K562 (cell line): ENCODE measurements around the gene TRAK1. TPM values are rescaled to one million over a fixed set of nuclear protein-coding genes. Genes with fewer than 3 reads are reported as not detected.

Experiments used
- ATAC-seq: fragments of 200-7000 bp; cut with Tn5 transposase; 3 replicates; pipeline ENCODE4 v1.9.1; 2020; ENCODE audit warnings: moderate library complexity
- BruUV-seq: library from RNA; stranded (reverse); fragments of 400-500 nt; replicated peaks from 2 replicates; lab custom pipeline; 2021; lab: Mats Ljungman, UMichigan
- CTCF ChIA-PET: fragments of 300-600 bp; formaldehyde crosslinking; extraction: SDS; loops from one replicate; lab custom pipeline; 2021; ENCODE audit warnings: low intra/inter-chr PET ratio; lab: Yijun Ruan, JAX
- POLR2A ChIA-PET: fragments of 300-600, 350-650 bp; sonication (Branson Sonifier 250); formaldehyde crosslinking; extraction: SDS; loops from one replicate; lab custom pipeline; 2021; ENCODE audit warnings: antibody characterized with exemption, inconsistent platforms; lab: Yijun Ruan, JAX
- DNase-seq, 4 experiments: peaks; one replicate each; pipeline versions ENCODE4 v3.0.0 to v3.0.0-alpha.2; 2011 to 2018; ENCODE audit warnings: low spot score in 3 of 4, mixed read lengths in 3 of 4; ENCODE audit errors: extremely low read depth in 1 of 4
- FAIRE-seq: peaks from 2 replicates; lab custom pipeline; 2011; peaks lifted over from hg19 to GRCh38; lab: Jason Lieb, UNC
- H2AFZ ChIP-seq: 2 replicates; pipeline ENCODE4 v1.6.0; 2011; ENCODE audit warnings: low read depth, low read length, control low read depth, inconsistent platforms
- H3K27ac ChIP-seq: fragments of 200-600 bp; 3 replicates; pipeline ENCODE4 v1.8.0; 2011; ENCODE audit warnings: low read depth, mild to moderate bottlenecking, control low read depth, inconsistent platforms, low read length, moderate library complexity, mixed read lengths; ENCODE audit errors: extremely low read depth
- H3K27me3 ChIP-seq, 2 experiments: fragments of 300-600 bp in 1 of 2; 2 replicates in 1 of 2; 3 replicates in 1 of 2; pipeline versions ENCODE4 v1.6.0 to v1.8.0; 2011; ENCODE audit warnings: inconsistent platforms in 2 of 2, low read length in 2 of 2, mild to moderate bottlenecking in 1 of 2, mixed read lengths in 1 of 2, moderate library complexity in 1 of 2; ENCODE audit not compliant: control insufficient read depth in 2 of 2, insufficient read depth in 2 of 2
- H3K36me3 ChIP-seq: fragments of 300-600 bp; 3 replicates; pipeline ENCODE4 v1.8.0; 2011; ENCODE audit warnings: mild to moderate bottlenecking, low read length, inconsistent platforms; ENCODE audit not compliant: control insufficient read depth, insufficient read depth
- H3K4me1 ChIP-seq, 2 experiments: fragments of 200-600 bp in 1 of 2; replicated peaks in 1 of 2; 2 replicates in 1 of 2; 3 replicates in 1 of 2; pipeline versions ENCODE4 v1.5.1 to v1.8.0; 2011; ENCODE audit warnings: inconsistent platforms in 2 of 2, low read length in 2 of 2, mild to moderate bottlenecking in 1 of 2, mixed read lengths in 1 of 2, moderate library complexity in 1 of 2; ENCODE audit not compliant: control insufficient read depth in 2 of 2, insufficient read depth in 2 of 2
- H3K4me2 ChIP-seq: 2 replicates; pipeline ENCODE4 v1.6.1; 2011; ENCODE audit warnings: low read length, control low read depth, inconsistent platforms, mixed read lengths; ENCODE audit not compliant: insufficient read depth
- H3K4me3 ChIP-seq: fragments of 200-600 bp; sonication (generic), shearing (Covaris generic); 2 replicates; pipeline ENCODE4 v1.5.1; 2016; ENCODE audit warnings: control low read depth, inconsistent platforms
- H3K79me2 ChIP-seq: fragments of 200-600 bp; 3 replicates; pipeline ENCODE4 v1.8.0; 2011; ENCODE audit warnings: low read length, inconsistent platforms; ENCODE audit not compliant: control insufficient read depth, insufficient read depth
- H3K9ac ChIP-seq, 2 experiments: 2 replicates each; pipeline versions ENCODE4 v1.6.0 to v1.6.1; 2011; ENCODE audit warnings: low read depth in 2 of 2, low read length in 2 of 2, control low read depth in 1 of 2, inconsistent platforms in 1 of 2, mild to moderate bottlenecking in 1 of 2, mixed read lengths in 1 of 2; ENCODE audit not compliant: insufficient read depth in 1 of 2
- H3K9me1 ChIP-seq: one replicate; pipeline ENCODE4 v1.6.0; 2011; ENCODE audit warnings: inconsistent platforms, mild to moderate bottlenecking, low read length, moderate library complexity; ENCODE audit not compliant: control insufficient read depth, insufficient read depth
- H3K9me3 ChIP-seq: replicated peaks from 2 replicates; pipeline ENCODE4 v1.5.1; 2011; ENCODE audit warnings: low read depth, low read length, inconsistent platforms; ENCODE audit not compliant: control insufficient read depth, insufficient read depth
- H4K20me1 ChIP-seq: replicated peaks from 2 replicates; pipeline ENCODE4 v1.6.1; 2011; ENCODE audit warnings: low read length, inconsistent platforms, mixed read lengths; ENCODE audit not compliant: control insufficient read depth, insufficient read depth
- BRD4 ChIP-seq: fragments of 200-600 bp; sonication (generic); IDR thresholded peaks from 2 replicates; pipeline ENCODE4 v1.6.1; 2017; ENCODE audit warnings: inconsistent platforms
- CBX1 ChIP-seq: sonication (generic); IDR thresholded peaks from 2 replicates; pipeline ENCODE4 v1.6.1; 2016; ENCODE audit warnings: antibody characterized with exemption, low read depth, mild to moderate bottlenecking
- CEBPB ChIP-seq: fragments of 450-650 bp; IDR thresholded peaks from 2 replicates; pipeline ENCODE4 v1.6.1; 2016; ENCODE audit warnings: missing genetic modification characterization, missing compliant biosample characterization
- ETS2 ChIP-seq: IDR thresholded peaks from 2 replicates; pipeline ENCODE4 v1.6.1; 2016; ENCODE audit warnings: borderline replicate concordance, missing genetic modification characterization, mild to moderate bottlenecking, moderate library complexity, missing compliant biosample characterization; ENCODE audit not compliant: poor library complexity, severe bottlenecking
- FOXP1 ChIP-seq: sonication (generic); formaldehyde crosslinking; IDR thresholded peaks from 2 replicates; pipeline ENCODE4 v1.8.0; 2022; ENCODE audit warnings: mild to moderate bottlenecking, missing genetic modification reagents
- HCFC1 ChIP-seq: IDR thresholded peaks from 2 replicates; pipeline ENCODE4 v1.6.1; 2012; ENCODE audit warnings: low read depth, low read length, improper control_type of control experiment
- MCM5 ChIP-seq: fragments of 450-650 bp; IDR thresholded peaks from 2 replicates; pipeline ENCODE4 v1.6.1; 2016; ENCODE audit warnings: low read depth
- NFIC ChIP-seq: fragments of 450-650 bp; IDR thresholded peaks from 2 replicates; pipeline ENCODE4 v1.6.1; 2017; ENCODE audit warnings: mild to moderate bottlenecking, inconsistent platforms
- NR2C1 ChIP-seq, 2 experiments: fragments of 450-650 bp; IDR thresholded peaks; 2 replicates each; pipeline ENCODE4 v1.6.1; 2017; ENCODE audit warnings: mild to moderate bottlenecking in 2 of 2, antibody characterized with exemption in 1 of 2, inconsistent platforms in 1 of 2, missing compliant biosample characterization in 1 of 2, missing genetic modification characterization in 1 of 2
- SLC30A9 ChIP-seq: fragments of 250-450 bp; sonication (Bioruptor Pico); IDR thresholded peaks from 2 replicates; pipeline ENCODE4 v1.8.0; 2022; ENCODE audit warnings: mild to moderate bottlenecking, moderate library complexity
- ZEB2 ChIP-seq: fragments of 450-650 bp; IDR thresholded peaks from 2 replicates; pipeline ENCODE4 v1.6.1; 2016
- ZKSCAN1 ChIP-seq: fragments of 150-350 bp; IDR thresholded peaks from 2 replicates; pipeline ENCODE4 v1.6.1; 2016; ENCODE audit warnings: low read depth, low read length
- ZNF175 ChIP-seq: fragments of 200-800 bp; sonication (Bioruptor generic); IDR thresholded peaks from 2 replicates; pipeline ENCODE4 v1.6.1; 2016; ENCODE audit warnings: low read depth, mild to moderate bottlenecking, missing genetic modification characterization, missing compliant biosample characterization
- ZNF586 ChIP-seq: fragments of 450-650 bp; formaldehyde crosslinking; conservative IDR thresholded peaks from 2 replicates; pipeline ENCODE4 v1.4.0; 2020; ENCODE audit warnings: mild to moderate bottlenecking, moderate library complexity
- ZNF592 ChIP-seq: fragments of 450-650 bp; IDR thresholded peaks from 2 replicates; pipeline ENCODE4 v1.6.1; 2017; ENCODE audit warnings: antibody characterized with exemption, mild to moderate bottlenecking
- WGBS: fragments of 100-300 bp; shearing (Covaris generic); methylation state at CpG from one replicate; pipeline ENCODE4 v1.1.6; 2016; ENCODE audit warnings: low coverage, mixed read lengths; ENCODE audit not compliant: insufficient coverage; ENCODE audit errors: missing lambda C conversion rate; 5-methylcytosine and 5-hydroxymethylcytosine counted together
- in situ Hi-C: fragments of 300-500 bp; cut with MboI; formaldehyde crosslinking; loops from 4 replicates; pipeline ENCODE4 v1.15.0; 2018; ENCODE audit warnings: inconsistent platforms, mixed read lengths
- intact Hi-C: fragments of 100-400 bp; cut with micrococcal nuclease; formaldehyde crosslinking; loops from 2 replicates; pipeline ENCODE4 v1.14.2; 2022
- polyA plus RNA-seq, 8 experiments: library from polyadenylated mRNA; depleted of rRNA in 4 of 8; stranded (reverse) in 5 of 8; unstranded in 3 of 8; fragments of >200 nt; fragmentation: Nextera tagmentation in 2 of 8; fragmentation: Illumina TruSeq in 1 of 8; extraction: Ambion mirVana in 2 of 8; extraction: Trizol in 1 of 8; gene quantifications; 2 replicates each; pipeline versions ENCODE4 v1.2.1 to v1.2.3, GENCODE V29; 2011 to 2014; ENCODE audit warnings: inconsistent platforms in 1 of 8, missing spikeins in 1 of 8
- total RNA-seq, 7 experiments: library from RNA; depleted of rRNA in 6 of 7; stranded (reverse); fragments of >200 nt in 6 of 7; fragmentation: Illumina TruSeq in 2 of 7; extraction: Trizol in 2 of 7; gene quantifications; 2 replicates each; pipeline versions ENCODE4 v1.2.1 to v1.2.3, GENCODE V29; 2011 to 2021; ENCODE audit warnings: low replicate concordance in 1 of 7

Gene TRAK1
- total and polyA plus RNA-seq, 9 of the 15 experiments (the other 6 are each of a cell fraction or from before 2014, with no cell fraction given), result 5.3 to 28.5 (median 17.5) TPM

- DNase-seq (no peak), ATAC-seq (no peak), FAIRE-seq (no peak)
- TF ChIP-seq ZNF592, result no peak
- TF ChIP-seq ZKSCAN1, result no peak
- TF ChIP-seq CBX1, result no peak
- no peak for TF ChIP-seq FOXP1 (CRISPR knock-in tag)
- no peak for TF ChIP-seq SLC30A9 (CRISPR knock-in tag)
- TF ChIP-seq NR2C1 (IDR thresholded peaks at IDR 0.05), result no peak
- no peak for TF ChIP-seq NR2C1 (tag; IDR thresholded peaks at IDR 0.05)
- no peak for TF ChIP-seq ZNF175 (CRISPR knock-in tag)
- no peak for TF ChIP-seq MCM5
- no peak for TF ChIP-seq ZEB2
- no peak for TF ChIP-seq ETS2 (tag)
- no peak for TF ChIP-seq HCFC1
- TF ChIP-seq NFIC, result peak; percentile 23; the same call in 1 of the 2 replicates
- TF ChIP-seq CEBPB (tag), result peak; percentile 42; the same call in 1 of the 2 replicates
- no peak for TF ChIP-seq ZNF586 (CRISPR knock-in tag)
- no peak for TF ChIP-seq BRD4
- no TSS peak for BruUV-seq
- Histone ChIP-seq H3K4me3 (no peak overlapping the region), H2AFZ (no peak overlapping the region), H3K79me2 (no peaks in the 10 kb centered on the region), H3K9me1 (no peaks in the 10 kb centered on the region), H3K4me1 (peaks cover 13 to 15% of the 10 kb centered on the region in 2 experiments; a peak in 4 of 5 replicates), H3K27ac (no peak overlapping the region), H3K9ac (no peak overlapping the region), H3K9me3 (no peaks in the 10 kb centered on the region), H3K36me3 (no peaks in the 10 kb centered on the region), H3K4me2 (no peak overlapping the region), H3K27me3 (no peaks in the 10 kb centered on the region), H4K20me1 (peaks cover 17% of the 10 kb centered on the region)
- POLR2A ChIA-PET, result no interaction called here
- in situ Hi-C loops (no loop called here), intact Hi-C loops (no loop called here)
- CTCF ChIA-PET, result no interaction called here
- 67% methylated on average over 2 of the region's 2 CpGs for WGBS
Measured at GRCh38 chr3:42164656-42165055, 73.5 kb downstream of the TRAK1 start.
